Prostate gland (tissue), 2 donors: ENCODE results near the gene PDE4DIP.
"Not testable (repeated sequence)": the region's sequence is repeated elsewhere in the genome, so short reads cannot be mapped to it uniquely, and the experiment has no call there.

Source experiments
- POLR2A ChIP-seq: fragments of 450-650 bp; IDR thresholded peaks from one replicate; pipeline ENCODE4 v1.6.1; 2016; ENCODE audit warnings: antibody characterized with exemption, mild to moderate bottlenecking
- POLR2AphosphoS5 ChIP-seq: sonication (generic); formaldehyde crosslinking; IDR thresholded peaks from one replicate; pipeline ENCODE4 v1.6.1; 2017; ENCODE audit warnings: antibody characterized with exemption
- TF ChIP-seq, protein P1 (sequence below), 4 experiments: fragments of 200-600 bp in 2 of 4; fragments of 450-650 bp in 2 of 4; sonication (generic) in 2 of 4; IDR thresholded peaks; 1 replicate in 3 of 4; 2 replicates in 1 of 4; pipeline ENCODE4 v1.5.1; 2016 to 2019; ENCODE audit warnings: antibody characterized with exemption in 4 of 4, mild to moderate bottlenecking in 2 of 4, moderate library complexity in 2 of 4

DNA sequence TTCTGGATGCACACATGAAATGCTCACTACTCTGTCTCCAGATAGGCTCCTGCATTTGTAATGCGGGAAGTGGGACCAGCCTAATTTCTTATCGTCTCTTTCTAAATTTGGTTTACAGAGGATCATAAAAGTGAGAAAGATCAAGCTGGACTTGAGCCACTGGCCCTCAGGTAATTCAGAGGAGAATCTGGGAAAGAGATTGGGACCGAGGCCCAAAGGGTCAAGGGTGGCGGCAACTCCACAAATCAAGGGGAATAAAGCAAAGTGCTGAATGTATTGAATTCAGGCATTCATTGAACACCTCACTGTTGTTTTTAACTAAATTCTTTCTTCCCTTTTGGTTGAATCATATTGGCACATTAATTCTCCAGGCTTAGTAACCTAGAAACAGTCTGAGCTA, 164.1 kb downstream of the PDE4DIP start:
- TF ChIP-seq POLR2A, POLR2AphosphoS5: not testable (repeated sequence)
- TF ChIP-seq, protein P1, sequence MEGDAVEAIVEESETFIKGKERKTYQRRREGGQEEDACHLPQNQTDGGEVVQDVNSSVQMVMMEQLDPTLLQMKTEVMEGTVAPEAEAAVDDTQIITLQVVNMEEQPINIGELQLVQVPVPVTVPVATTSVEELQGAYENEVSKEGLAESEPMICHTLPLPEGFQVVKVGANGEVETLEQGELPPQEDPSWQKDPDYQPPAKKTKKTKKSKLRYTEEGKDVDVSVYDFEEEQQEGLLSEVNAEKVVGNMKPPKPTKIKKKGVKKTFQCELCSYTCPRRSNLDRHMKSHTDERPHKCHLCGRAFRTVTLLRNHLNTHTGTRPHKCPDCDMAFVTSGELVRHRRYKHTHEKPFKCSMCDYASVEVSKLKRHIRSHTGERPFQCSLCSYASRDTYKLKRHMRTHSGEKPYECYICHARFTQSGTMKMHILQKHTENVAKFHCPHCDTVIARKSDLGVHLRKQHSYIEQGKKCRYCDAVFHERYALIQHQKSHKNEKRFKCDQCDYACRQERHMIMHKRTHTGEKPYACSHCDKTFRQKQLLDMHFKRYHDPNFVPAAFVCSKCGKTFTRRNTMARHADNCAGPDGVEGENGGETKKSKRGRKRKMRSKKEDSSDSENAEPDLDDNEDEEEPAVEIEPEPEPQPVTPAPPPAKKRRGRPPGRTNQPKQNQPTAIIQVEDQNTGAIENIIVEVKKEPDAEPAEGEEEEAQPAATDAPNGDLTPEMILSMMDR (IDR thresholded peaks at IDR 0.05), result not testable (repeated sequence)
